A549 (cell line): ENCODE data around the gene ATL1. TPM values are rescaled to one million over a fixed set of nuclear protein-coding genes. Genes with fewer than 3 reads are reported as not detected.
A peak's percentile ranks its signal among the peaks of the same experiment; 100 is the strongest.

Source experiments
- ATAC-seq, 2 experiments: fragments of 200-7000 bp in 1 of 2; fragments of >200 bp in 1 of 2; cut with Nextera tagmentation in 1 of 2; cut with Tn5 transposase in 1 of 2; 3 replicates each; pipeline versions ENCODE4 v1.8.0 to v1.9.1; 2018 to 2020; ENCODE audit warnings: mild to moderate bottlenecking in 1 of 2, moderate library complexity in 1 of 2
- CTCF ChIA-PET: fragments of 300-600 bp; sonication (Branson Sonifier 250); formaldehyde crosslinking; extraction: SDS; loops from one replicate; lab custom pipeline; 2021; ENCODE audit warnings: antibody characterized with exemption, inconsistent platforms; lab: Yijun Ruan, JAX
- POLR2A ChIA-PET: fragments of 350-600 bp; formaldehyde crosslinking; extraction: SDS; loops from one replicate; lab custom pipeline; 2021; ENCODE audit warnings: antibody characterized with exemption, inconsistent platforms; lab: Yijun Ruan, JAX
- DNase-seq, 2 experiments: peaks; one replicate each; pipeline versions ENCODE4 v3.0.0 to v3.0.0-alpha.2; 2011 to 2016; ENCODE audit warnings: low read depth in 1 of 2, low spot score in 1 of 2
- FAIRE-seq: peaks from 2 replicates; lab custom pipeline; 2011; peaks lifted over from hg19 to GRCh38; lab: Jason Lieb, UNC
- H3K27ac ChIP-seq, 2 experiments: fragments of >200 bp; sonication (Bioruptor Twin); formaldehyde crosslinking; 3 replicates each; pipeline ENCODE4 v1.5.1; 2016 to 2017
- H3K4me1 ChIP-seq: fragments of >200 bp; sonication (Bioruptor Twin); formaldehyde crosslinking; 3 replicates; pipeline ENCODE4 v1.6.1; 2016
- H3K4me2 ChIP-seq: fragments of >200 bp; sonication (Bioruptor Twin); formaldehyde crosslinking; 3 replicates; pipeline ENCODE4 v1.6.1; 2016
- H3K4me3 ChIP-seq: fragments of >200 bp; sonication (Bioruptor Twin); formaldehyde crosslinking; 3 replicates; pipeline ENCODE4 v1.5.1; 2016
- H3K9me3 ChIP-seq: fragments of >200 bp; sonication (Bioruptor Twin); formaldehyde crosslinking; 3 replicates; pipeline ENCODE4 v1.6.1; 2016
- CBX2 ChIP-seq: fragments of 200-600 bp; sonication (generic); IDR thresholded peaks from 2 replicates; pipeline ENCODE4 v1.6.1; 2016; ENCODE audit warnings: low read depth, mild to moderate bottlenecking, borderline replicate concordance
- CHD4 ChIP-seq: fragments of 200-600 bp; sonication (generic); IDR thresholded peaks from 2 replicates; pipeline ENCODE4 v1.6.1; 2016; ENCODE audit warnings: antibody characterized with exemption, mild to moderate bottlenecking, borderline replicate concordance
- FOSL2 ChIP-seq, 2 experiments: fragments of 450-650 bp in 1 of 2; fragments of >200 bp in 1 of 2; sonication (Bioruptor Twin) in 1 of 2; formaldehyde crosslinking; IDR thresholded peaks; 2 replicates each; pipeline versions ENCODE4 v1.5.0 to v1.6.1; 2016 to 2020; ENCODE audit warnings: mild to moderate bottlenecking in 1 of 2, moderate library complexity in 1 of 2
- HDAC2 ChIP-seq: fragments of 200-600 bp; sonication (generic); IDR thresholded peaks from 2 replicates; pipeline ENCODE4 v1.6.1; 2016
- HOXB5 ChIP-seq: fragments of 250-450 bp; sonication (Bioruptor Pico); IDR thresholded peaks from 2 replicates; pipeline ENCODE4 v1.5.0; 2020; ENCODE audit warnings: mild to moderate bottlenecking, moderate library complexity
- PHF8 ChIP-seq: fragments of 200-600 bp; sonication (generic); IDR thresholded peaks from 2 replicates; pipeline ENCODE4 v1.6.1; 2016; ENCODE audit warnings: low read depth, mild to moderate bottlenecking, antibody characterized with exemption, moderate library complexity, borderline replicate concordance
- POLR2AphosphoS2 ChIP-seq: conservative IDR thresholded peaks from 2 replicates; pipeline ENCODE4 v1.6.1; 2012; ENCODE audit warnings: low read length, improper control_type of control experiment, inconsistent platforms
- RFX5 ChIP-seq: fragments of 450-650 bp; IDR thresholded peaks from 2 replicates; pipeline ENCODE4 v1.7.1; 2014; ENCODE audit warnings: antibody characterized with exemption, mild to moderate bottlenecking, moderate library complexity
- SMC3 ChIP-seq: fragments of >200 bp; sonication (Bioruptor Twin); formaldehyde crosslinking; IDR thresholded peaks from 3 replicates; pipeline ENCODE4 v1.6.1; 2018; ENCODE audit warnings: inconsistent platforms
- SREBF2 ChIP-seq: fragments of 450-650 bp; IDR thresholded peaks from 2 replicates; pipeline ENCODE4 v1.6.1; 2014; ENCODE audit warnings: mild to moderate bottlenecking, moderate library complexity
- WGBS: methylation state at CpG from one replicate; pipeline ENCODE4 v1.1.6; 2017; ENCODE audit errors: missing lambda C conversion rate; 5-methylcytosine and 5-hydroxymethylcytosine counted together
- polyA plus RNA-seq, 4 experiments: library from polyadenylated mRNA; depleted of rRNA in 3 of 4; stranded (reverse); fragments of >200 nt; fragmentation: RNase III in 1 of 4; extraction: RNeasy Plus Mini Kit Qiagen cat#74134 plus additional on column Dnase treatment in 1 of 4; gene quantifications; 2 replicates in 3 of 4; 3 replicates in 1 of 4; pipeline ENCODE4 v1.2.3, GENCODE V29; 2011 to 2017
- TF ChIP-seq, protein P1 (sequence below): fragments of 250-450 bp; sonication (Bioruptor Pico); IDR thresholded peaks from 2 replicates; pipeline ENCODE4 v1.5.0; 2021; ENCODE audit warnings: mild to moderate bottlenecking, moderate library complexity, borderline replicate concordance
- TF ChIP-seq, protein P2 (sequence below): fragments of 200-600 bp; sonication (generic); IDR thresholded peaks from 2 replicates; pipeline ENCODE4 v1.6.1; 2016; ENCODE audit warnings: antibody characterized with exemption, mild to moderate bottlenecking, moderate library complexity
- TF ChIP-seq, protein P3 (sequence below): fragments of >200 bp; sonication (Bioruptor Twin); formaldehyde crosslinking; IDR thresholded peaks from 3 replicates; pipeline ENCODE4 v1.6.1; 2016

The ATL1 gene
- polyA plus RNA-seq, 2 of the 4 experiments (the other 2 are of a cell fraction), result 4.7 to 5.1 TPM

DNA sequence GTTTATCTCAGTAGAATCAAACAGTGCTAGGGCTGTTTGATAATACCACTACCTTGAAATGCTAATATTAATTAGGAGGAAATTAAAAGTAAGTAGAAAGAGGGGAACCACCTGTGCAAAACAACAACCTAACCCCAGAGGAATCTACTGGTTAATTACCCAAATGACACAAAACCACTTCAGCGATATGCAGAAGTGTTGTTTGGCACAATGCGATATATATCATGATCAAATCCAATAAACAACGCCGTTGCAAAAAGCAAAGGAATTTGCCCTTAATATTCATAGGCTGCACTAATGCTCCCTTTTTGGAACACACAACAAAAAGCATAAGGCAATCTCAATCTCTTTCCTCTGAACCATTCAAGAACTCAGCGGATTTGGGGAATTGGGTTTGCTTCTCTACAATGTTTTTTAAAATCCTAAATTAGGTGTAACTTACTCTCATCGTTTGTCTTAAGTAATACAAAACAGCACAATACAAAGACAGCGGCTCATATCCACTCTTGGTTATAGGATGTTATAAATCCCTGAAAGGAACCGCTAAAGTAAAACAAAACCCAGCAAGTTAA lies 29.1 kb upstream of the ATL1 start:
- ChIA-PET POLR2A (no interaction called here), CTCF (no interaction called here)
- DNase-seq (no peak), FAIRE-seq (no peak), ATAC-seq (no peak)
- peak overlapping the region in 1 of 2 experiments; percentile 99; a peak in 4 of 6 replicates for H3K27ac ChIP-seq
- peaks cover 42% of the 10 kb centered on the region for H3K4me1 ChIP-seq
- H3K9me3 ChIP-seq, result no peaks in the 10 kb centered on the region
- WGBS, result 83% methylated on average over 8 of the region's 8 CpGs
- peak overlapping the region; percentile 88 for H3K4me2 ChIP-seq
- H3K4me3 ChIP-seq, result peak overlapping the region; percentile 83
- TF ChIP-seq RFX5 (no peak), CBX2 (no peak), SREBF2 (no peak)

DNA sequence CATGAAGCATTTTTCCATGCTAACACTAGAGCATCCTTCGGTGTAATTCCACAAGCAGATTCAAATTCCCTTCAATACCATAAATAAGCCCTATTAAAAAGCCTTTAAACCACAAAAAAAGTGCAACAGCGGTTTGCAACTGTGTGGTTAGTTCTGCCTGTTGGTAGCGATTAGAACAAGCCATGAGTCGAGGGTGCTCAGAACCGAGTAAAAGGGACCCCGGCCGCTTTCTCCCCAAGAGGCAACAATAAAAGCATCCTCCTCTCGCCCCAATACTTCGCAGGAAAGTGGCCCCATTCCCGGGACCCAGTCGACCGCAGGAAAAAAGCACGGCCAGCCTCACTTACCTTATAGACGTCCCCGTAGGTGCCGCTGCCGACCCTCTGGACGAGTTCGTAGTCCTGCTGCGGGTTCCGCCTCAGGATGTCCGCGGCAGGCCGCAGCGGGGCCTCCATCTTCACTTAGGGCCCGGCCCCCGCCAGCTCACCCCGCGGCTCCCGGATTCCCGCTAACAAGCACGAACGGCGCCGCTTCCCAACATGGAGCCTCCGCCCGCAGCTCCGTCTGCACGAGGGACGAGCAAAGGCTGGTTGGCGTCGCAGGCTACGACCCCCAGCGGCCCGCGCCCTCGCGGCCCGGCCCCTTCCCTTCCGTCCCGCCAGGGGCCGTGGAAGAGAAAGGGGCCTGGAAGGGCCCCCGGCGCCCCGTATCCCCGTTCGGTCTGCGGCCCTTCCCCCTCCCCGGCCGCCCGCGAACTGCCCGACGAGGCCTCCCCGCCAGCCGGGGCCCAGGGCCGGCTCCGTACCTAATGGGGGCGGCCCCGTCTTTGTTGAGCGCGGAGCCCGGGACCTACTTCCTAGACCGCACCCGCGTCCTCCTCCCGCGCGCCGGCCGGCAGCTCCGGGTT lies 28.1 kb upstream of the ATL1 start:
- WGBS, result under 1% methylated on average over 47 of the region's 82 CpGs
- Histone ChIP-seq H3K27ac (peak overlapping the region; percentile 94 to 99), H3K4me1 (peaks cover 42% of the 10 kb centered on the region), H3K4me3 (peak overlapping the region; percentile 83), H3K9me3 (no peaks in the 10 kb centered on the region), H3K4me2 (peak overlapping the region; percentile 88)
- ATAC-seq, result peak; percentile 73 to 78
- FAIRE-seq, result no peak
- TF ChIP-seq FOSL2 (IDR thresholded peaks at IDR 0.05), result no peak
- TF ChIP-seq FOSL2 (CRISPR knock-in tag; IDR thresholded peaks at IDR 0.05), result no peak
- TF ChIP-seq POLR2AphosphoS2, result no peak
- no peak for TF ChIP-seq HOXB5 (CRISPR knock-in tag)
- peak; percentile 97 for TF ChIP-seq PHF8
- TF ChIP-seq, protein P1, sequence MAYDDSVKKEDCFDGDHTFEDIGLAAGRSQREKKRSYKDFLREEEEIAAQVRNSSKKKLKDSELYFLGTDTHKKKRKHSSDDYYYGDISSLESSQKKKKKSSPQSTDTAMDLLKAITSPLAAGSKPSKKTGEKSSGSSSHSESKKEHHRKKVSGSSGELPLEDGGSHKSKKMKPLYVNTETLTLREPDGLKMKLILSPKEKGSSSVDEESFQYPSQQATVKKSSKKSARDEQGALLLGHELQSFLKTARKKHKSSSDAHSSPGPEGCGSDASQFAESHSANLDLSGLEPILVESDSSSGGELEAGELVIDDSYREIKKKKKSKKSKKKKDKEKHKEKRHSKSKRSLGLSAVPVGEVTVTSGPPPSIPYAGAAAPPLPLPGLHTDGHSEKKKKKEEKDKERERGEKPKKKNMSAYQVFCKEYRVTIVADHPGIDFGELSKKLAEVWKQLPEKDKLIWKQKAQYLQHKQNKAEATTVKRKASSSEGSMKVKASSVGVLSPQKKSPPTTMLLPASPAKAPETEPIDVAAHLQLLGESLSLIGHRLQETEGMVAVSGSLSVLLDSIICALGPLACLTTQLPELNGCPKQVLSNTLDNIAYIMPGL (CRISPR knock-in tag), result peak; percentile 95
- TF ChIP-seq HDAC2, result no peak
- TF ChIP-seq SMC3, result no peak
- TF ChIP-seq, protein P2, sequence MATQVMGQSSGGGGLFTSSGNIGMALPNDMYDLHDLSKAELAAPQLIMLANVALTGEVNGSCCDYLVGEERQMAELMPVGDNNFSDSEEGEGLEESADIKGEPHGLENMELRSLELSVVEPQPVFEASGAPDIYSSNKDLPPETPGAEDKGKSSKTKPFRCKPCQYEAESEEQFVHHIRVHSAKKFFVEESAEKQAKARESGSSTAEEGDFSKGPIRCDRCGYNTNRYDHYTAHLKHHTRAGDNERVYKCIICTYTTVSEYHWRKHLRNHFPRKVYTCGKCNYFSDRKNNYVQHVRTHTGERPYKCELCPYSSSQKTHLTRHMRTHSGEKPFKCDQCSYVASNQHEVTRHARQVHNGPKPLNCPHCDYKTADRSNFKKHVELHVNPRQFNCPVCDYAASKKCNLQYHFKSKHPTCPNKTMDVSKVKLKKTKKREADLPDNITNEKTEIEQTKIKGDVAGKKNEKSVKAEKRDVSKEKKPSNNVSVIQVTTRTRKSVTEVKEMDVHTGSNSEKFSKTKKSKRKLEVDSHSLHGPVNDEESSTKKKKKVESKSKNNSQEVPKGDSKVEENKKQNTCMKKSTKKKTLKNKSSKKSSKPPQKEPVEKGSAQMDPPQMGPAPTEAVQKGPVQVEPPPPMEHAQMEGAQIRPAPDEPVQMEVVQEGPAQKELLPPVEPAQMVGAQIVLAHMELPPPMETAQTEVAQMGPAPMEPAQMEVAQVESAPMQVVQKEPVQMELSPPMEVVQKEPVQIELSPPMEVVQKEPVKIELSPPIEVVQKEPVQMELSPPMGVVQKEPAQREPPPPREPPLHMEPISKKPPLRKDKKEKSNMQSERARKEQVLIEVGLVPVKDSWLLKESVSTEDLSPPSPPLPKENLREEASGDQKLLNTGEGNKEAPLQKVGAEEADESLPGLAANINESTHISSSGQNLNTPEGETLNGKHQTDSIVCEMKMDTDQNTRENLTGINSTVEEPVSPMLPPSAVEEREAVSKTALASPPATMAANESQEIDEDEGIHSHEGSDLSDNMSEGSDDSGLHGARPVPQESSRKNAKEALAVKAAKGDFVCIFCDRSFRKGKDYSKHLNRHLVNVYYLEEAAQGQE, result no peak
- TF ChIP-seq, protein P3, sequence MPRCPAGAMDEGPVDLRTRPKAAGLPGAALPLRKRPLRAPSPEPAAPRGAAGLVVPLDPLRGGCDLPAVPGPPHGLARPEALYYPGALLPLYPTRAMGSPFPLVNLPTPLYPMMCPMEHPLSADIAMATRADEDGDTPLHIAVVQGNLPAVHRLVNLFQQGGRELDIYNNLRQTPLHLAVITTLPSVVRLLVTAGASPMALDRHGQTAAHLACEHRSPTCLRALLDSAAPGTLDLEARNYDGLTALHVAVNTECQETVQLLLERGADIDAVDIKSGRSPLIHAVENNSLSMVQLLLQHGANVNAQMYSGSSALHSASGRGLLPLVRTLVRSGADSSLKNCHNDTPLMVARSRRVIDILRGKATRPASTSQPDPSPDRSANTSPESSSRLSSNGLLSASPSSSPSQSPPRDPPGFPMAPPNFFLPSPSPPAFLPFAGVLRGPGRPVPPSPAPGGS, result 0 out of 3 replicates have a peak, but pooled peaks have one; percentile 74
- TF ChIP-seq CHD4, result no peak
- CTCF ChIA-PET, result interaction anchor here (0.5 to 1.4 kb wide), 34 partner anchors 9 to 900 kb away, joined by 3 to 10 read pairs (median 3); partner anchors contain the start of genes CDKL1, DMAC2L and L2HGDH
- peak in 1 of 2 experiments; percentile 61 for DNase-seq
- POLR2A ChIA-PET, result interaction anchor here (1.0 to 1.2 kb wide), 2 partner anchors 211 to 219 kb away, joined by 3 to 11 read pairs; partner anchors contain the start of genes DMAC2L and L2HGDH
